HG03457 (cell line): ENCODE data around the gene ZNF318.
"Not testable (repeated sequence)": the region's sequence is repeated elsewhere in the genome, so short reads cannot be mapped to it uniquely, and the experiment has no call there.

Experiments
- ATAC-seq: cut with Tn5 transposase; IDR thresholded peaks from one replicate; pipeline ENCODE4 v1.9.1; 2021; ENCODE audit warnings: moderate number of reproducible peaks; ENCODE audit not compliant: unreplicated experiment

ZNF318 gene, protein sequence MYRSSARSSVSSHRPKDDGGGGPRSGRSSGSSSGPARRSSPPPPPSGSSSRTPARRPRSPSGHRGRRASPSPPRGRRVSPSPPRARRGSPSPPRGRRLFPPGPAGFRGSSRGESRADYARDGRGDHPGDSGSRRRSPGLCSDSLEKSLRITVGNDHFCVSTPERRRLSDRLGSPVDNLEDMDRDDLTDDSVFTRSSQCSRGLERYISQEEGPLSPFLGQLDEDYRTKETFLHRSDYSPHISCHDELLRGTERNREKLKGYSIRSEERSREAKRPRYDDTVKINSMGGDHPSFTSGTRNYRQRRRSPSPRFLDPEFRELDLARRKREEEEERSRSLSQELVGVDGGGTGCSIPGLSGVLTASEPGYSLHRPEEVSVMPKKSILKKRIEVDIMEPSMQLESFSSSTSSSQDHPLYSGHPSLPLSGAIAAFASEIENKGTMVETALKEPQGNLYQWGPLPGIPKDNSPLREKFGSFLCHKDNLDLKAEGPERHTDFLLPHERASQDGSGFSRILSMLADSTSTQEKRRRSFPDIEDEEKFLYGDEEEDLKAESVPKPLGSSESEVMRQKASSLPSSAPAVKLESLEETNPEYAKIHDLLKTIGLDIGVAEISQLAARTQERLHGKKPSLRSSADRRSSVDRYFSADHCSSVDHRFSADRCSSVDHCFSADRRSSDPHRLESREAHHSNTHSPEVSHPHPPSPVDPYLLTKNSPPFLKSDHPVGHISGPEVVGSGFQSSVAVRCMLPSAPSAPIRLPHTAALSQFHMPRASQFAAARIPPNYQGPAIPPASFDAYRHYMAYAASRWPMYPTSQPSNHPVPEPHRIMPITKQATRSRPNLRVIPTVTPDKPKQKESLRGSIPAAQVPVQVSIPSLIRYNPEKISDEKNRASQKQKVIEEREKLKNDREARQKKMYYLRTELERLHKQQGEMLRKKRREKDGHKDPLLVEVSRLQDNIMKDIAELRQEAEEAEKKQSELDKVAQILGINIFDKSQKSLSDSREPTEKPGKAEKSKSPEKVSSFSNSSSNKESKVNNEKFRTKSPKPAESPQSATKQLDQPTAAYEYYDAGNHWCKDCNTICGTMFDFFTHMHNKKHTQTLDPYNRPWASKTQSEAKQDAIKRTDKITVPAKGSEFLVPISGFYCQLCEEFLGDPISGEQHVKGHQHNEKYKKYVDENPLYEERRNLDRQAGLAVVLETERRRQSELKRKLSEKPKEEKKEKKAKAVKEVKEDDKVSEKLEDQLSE (N-terminal part only)

GRCh38 chr6:43369174-43370002 is at the start of gene ZNF318:
TSS of gene ZNF318 (minus strand) at chr6:43369647. CDS start at chr6:43369365, 282 bp downstream.
- ATAC-seq: peak; percentile 82

DNA sequence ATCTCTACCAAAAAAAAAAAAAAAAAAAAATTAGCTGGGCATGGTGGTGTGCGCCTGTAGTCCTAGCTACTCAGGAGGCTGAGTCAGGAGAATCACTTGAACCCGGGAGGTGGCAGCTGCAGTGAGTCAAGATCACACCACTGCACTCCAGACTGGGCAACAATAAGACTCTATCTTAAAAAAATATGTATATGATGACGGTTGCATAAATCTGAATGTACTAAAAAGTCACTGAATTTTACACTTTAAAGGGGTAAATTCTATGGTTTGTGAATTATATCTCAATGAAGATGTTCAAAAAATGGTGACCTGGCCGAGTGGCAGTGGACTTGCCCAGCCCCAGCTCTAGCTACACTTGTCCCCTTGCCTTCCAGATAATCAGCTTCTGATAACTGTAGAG is 47.5 kb upstream of the ZNF318 start:
- ATAC-seq: no peak

DNA sequence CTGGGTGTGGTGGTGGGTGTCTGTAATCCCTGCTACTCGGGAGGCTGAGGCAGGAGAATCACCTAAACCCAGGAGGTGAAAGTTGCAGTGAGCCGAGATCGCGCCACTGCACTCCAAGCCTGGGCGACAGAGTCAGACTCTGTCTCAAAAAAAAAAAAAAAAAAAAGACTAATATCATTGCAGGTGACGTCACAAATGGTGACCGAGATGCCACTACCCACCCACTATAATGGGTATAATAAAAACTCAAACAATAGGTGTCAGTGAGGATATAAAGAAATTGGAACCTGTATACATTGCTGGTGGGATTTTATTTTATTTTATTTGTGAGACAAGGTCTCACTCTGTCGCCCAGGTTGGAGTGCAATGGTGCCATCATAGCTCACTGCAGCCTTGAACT is 45.8 kb upstream of the ZNF318 start:
- ATAC-seq: not testable (repeated sequence)

GRCh38 chr6:43413002-43413401 is 43.6 kb upstream of the ZNF318 start:
- ATAC-seq: no peak

DNA sequence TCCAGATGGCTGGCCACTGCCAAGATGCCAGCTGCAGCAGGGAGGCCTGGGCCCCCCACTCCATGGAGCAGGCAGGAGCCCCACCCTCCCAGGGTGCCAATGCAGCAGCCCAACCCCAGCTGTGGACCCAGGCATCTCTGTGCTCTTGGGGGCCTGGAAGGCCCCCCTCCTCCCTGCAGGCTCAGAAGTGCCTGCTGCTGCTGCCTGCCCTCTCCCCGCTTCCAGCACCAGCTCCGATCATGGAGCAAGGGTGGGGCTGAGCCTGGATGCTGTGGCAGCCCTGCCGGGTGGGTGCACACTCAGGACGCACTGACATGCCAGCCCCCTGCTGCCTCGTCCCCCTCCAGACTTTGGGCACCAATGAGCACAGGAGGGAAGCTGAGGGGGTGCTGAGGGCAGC is 43.1 kb upstream of the ZNF318 start:
- ATAC-seq: no peak

- ATAC-seq: not testable (repeated sequence)
These were observed 41.3 kb upstream of the ZNF318 start for GRCh38 chr6:43410776-43411175.

DNA sequence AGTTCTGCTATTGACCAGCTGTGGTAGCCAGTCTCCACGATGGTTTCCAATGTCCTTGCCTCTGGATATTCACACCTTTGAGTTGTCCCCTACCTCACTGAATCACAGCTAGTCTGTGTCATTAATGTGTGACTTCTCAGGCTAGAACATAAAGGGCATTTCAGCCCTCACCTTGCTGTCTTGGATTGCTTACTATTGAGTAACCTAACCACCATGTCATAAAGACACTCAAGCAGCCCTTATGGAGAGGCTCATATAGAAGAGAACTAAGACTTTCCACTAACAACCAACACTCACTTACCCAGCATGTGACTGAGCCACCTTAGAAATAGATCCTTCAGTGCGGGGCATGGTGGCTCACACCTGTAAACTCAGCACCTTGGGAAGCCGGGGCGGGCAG is 38.8 kb upstream of the ZNF318 start:
- no peak for ATAC-seq

DNA sequence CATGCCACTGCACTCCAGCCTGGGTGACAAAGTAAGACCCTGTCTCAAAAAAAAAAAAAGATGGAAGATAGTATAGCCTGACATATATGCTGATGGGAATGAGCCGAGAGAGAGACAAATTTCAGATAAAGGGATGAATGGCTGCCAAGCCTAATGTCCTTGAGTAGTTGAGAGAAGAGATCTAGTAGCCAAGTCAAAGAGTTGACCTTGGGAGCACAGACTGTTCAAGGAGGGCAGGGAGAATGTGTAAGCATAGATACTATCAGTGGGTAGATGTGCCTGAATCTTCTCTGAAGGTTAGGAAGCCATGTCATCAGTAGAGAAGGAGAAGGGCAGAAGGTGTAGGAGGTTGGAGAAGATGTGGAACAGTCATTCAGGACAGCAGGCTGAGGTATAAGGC is 37.8 kb upstream of the ZNF318 start:
- no peak for ATAC-seq

- no peak for ATAC-seq
These were observed 35.9 kb upstream of the ZNF318 start for GRCh38 chr6:43405354-43405753.

DNA sequence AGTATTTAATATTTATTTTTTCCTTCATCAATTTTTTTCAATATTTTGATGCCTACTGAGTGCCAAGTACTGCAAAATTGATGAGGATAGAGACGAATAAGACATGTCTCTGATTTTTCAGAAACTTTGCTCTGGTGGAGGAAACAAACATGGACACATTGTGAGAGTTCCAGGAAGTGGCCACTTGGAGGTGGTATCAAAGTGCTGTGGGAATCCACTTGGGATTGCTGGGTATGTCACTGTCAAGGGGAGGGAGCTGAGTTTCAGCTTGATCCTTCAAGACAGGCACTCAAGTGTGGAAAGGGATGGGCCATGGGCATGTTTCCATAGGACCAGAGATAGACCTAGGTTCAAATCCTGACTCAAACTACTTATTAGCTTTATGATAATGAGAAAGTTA is 33.4 kb upstream of the ZNF318 start:
- ATAC-seq: no peak

DNA sequence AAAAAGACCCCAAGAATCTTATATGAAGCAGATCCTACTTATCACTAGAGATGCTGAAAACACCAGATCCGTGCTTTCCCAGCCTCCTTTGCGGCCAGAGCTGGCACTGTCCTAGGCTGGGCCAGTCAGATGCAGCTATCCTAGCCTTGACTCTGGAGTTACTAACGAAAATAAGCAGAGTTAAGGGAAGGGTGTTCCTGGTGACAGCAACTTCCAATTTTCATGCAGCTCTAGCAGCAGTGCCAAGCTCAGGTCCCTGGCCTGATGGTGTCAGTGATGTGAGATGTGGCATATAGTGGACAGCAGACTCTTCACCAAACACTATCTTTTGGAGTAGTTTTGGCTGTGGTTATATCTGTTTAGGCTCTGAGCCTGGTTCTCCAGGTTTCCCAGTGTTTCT is 32.3 kb upstream of the ZNF318 start:
- ATAC-seq: no peak

DNA sequence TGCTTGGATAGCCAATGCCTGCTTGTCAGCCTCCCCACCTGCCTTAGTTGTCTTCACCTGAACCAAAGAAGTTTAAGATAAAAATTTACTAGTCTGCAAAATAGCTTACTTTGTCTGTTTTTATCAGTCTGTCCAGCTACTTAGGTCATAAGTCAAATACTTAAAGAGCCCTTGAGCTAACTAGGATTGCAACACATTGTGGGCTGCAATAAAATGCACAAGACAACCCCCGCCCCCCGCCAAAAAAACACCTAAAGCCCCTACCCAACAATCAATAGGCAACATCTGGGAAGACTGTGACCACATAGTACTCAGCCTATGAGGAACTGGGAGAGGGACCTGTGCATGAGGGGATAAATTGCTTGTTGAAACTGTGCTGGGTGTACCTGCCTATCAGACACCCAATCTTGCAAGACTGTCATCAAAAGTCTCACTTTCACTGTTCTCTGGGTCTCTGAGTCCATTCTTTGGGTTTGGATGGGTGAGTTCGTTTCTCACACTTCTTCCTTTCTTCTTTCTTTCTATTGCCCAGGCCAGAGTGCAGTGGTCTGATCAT is 30.6 kb upstream of the ZNF318 start:
- ATAC-seq: no peak

GRCh38 chr6:43396408-43397149 is 27.1 kb upstream of the ZNF318 start:
- no peak for ATAC-seq

GRCh38 chr6:43395776-43396175 is 26.3 kb upstream of the ZNF318 start:
- no peak for ATAC-seq

DNA sequence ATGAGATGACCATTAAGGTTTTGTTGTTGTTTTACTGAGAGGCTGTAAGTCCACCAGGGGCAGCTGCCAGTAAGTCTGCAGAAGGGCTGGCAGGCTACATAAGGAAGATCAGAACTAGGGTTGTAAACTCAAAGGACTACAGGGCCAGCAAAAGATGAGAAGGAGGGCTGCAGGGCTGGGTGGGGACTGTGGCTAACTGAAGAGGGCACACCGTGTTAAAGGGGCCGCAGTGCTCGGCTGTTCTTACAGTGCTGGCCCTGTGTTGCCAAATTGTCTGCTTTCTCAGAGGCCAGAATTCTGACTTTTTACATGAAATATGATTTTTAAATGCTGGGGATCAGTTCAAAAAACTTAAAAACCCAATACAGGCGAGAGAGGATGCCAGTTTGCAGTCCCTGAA is 25.5 kb upstream of the ZNF318 start:
- no peak for ATAC-seq

DNA sequence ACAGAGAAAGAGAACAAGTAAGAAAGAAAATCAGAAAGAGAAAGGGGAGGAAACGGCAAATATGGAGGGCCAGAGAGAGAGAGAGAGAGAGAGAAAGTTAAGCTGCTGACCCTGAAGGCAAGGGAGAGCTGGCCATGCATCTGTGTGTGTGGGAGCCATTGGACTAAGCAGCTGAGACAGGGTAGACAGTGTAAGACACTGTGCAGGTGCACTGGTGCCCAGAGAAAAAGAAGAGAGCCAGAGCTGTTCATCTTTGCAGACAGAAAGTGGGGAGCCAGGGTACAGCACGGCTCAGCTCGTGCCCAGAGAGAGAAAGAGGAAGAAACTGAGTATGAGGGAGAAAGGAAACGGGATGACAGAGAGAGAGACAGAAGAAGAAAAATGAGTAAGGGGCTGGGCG is 24.2 kb upstream of the ZNF318 start:
- no peak for ATAC-seq

DNA sequence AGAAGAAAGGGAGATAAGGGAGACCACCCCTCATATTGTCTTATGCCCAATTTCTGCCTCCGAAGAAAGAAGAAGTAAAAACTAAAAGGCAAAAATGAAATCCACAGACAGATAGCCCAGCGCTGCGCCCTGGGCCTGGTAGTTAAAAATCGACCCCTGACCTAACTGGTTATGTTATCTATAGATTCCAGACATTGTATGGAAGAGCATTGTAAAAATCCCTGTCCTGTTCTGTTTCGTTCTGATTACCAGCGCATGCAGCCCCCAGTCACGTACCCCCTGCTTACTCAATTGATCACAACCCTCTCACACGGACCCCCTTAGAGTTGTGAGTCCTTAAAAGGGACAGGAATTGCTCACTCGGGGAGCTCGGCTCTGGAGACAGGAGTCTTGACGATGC is 23.7 kb upstream of the ZNF318 start:
- ATAC-seq: not testable (repeated sequence)

GRCh38 chr6:43391440-43392031 is 22.1 kb upstream of the ZNF318 start:
- no peak for ATAC-seq
